ENCODE measurements around the gene PLCH2. TPM values are rescaled to one million over a fixed set of nuclear protein-coding genes. Genes with fewer than 3 reads are reported as not detected.

The PLCH2 gene
- total and polyA plus RNA-seq, 2 donors (not counting 3 experiments of a cell fraction or from before 2014, with no cell fraction given), result 0.19 to 0.31 TPM

DNA sequence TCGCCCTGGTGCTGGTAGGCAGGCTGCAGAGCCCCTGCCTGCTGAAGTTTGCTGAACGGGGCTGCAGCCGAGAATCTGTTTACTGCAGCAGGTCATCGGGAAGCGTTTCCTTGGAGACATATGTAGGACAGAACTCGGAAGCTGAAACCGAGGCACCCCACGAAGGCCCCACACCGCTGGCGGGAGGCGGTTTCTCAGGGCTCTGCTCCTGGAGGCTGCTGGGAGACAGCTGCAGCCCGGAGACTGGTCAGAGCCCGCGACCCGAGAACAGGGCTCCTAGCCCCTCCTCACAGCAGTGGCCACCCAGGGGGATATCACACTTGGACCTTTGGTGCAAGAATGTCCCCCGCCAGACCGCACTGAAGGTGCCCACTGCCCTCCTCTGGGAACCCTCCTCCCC is 12.7 kb upstream of the PLCH2 start:
- H4K20me1 ChIP-seq (replicated peaks; ENCODE audit: control insufficient read depth, extremely low read depth, insufficient read depth, low read length), result no peaks in the 10 kb centered on the region
- POLR2A ChIA-PET, result no interaction called here
- dilution Hi-C loops (cut with MboI; ENCODE audit: extremely low pct_ligation_motif_present, low sequenced_read_pairs), result no loop called here

More for the DNA sequence above, 12.7 kb upstream of the PLCH2 start:
- Histone ChIP-seq H3K4me1 (ENCODE audit: control insufficient read depth, extremely low read depth, insufficient read depth, low read length) (no peaks in the 10 kb centered on the region), H2AFZ (ENCODE audit: low read depth, low read length) (no peak overlapping the region), H3K27ac (ENCODE audit: insufficient read depth, low read depth, low read length) (no peak overlapping the region), H3K79me2 (ENCODE audit: control insufficient read depth, insufficient read depth, low read length) (no peaks in the 10 kb centered on the region), H3K4me2 (ENCODE audit: insufficient read depth, low read length) (no peak overlapping the region), H3K9me3 (replicated peaks; ENCODE audit: control insufficient read depth, insufficient read depth, low read length) (no peaks in the 10 kb centered on the region), H3K4me3 (replicated peaks in 1 of 3; ENCODE audit: insufficient read depth in 1 of 3, low read depth in 1 of 3, low read length in 3 of 3) (no peak overlapping the region), H3K9me1 (replicated peaks; ENCODE audit: control insufficient read depth, extremely low read depth, insufficient read depth, low read length) (no peaks in the 10 kb centered on the region), H3K27me3 (ENCODE audit: control insufficient read depth in 2 of 2, insufficient read depth in 2 of 2, low read length in 2 of 2) (no peaks in the 10 kb centered on the region), H3K9ac (replicated peaks; ENCODE audit: extremely low read depth, insufficient read depth, low read length) (no peak overlapping the region), H3K36me3 (ENCODE audit: control insufficient read depth in 2 of 2, extremely low read depth in 1 of 2, insufficient read depth in 2 of 2, low read length in 2 of 2) (no peaks in the 10 kb centered on the region)
- CTCF ChIA-PET, result no interaction called here
- TF ChIP-seq, protein P1, sequence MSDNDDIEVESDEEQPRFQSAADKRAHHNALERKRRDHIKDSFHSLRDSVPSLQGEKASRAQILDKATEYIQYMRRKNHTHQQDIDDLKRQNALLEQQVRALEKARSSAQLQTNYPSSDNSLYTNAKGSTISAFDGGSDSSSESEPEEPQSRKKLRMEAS (IDR thresholded peaks at IDR 0.05; ENCODE audit: insufficient read depth, insufficient read length), result no peak
- TF ChIP-seq FOS (IDR thresholded peaks at IDR 0.05; ENCODE audit: borderline replicate concordance, insufficient read depth, low read length) (no peak), GATA2 (IDR thresholded peaks at IDR 0.05; ENCODE audit: insufficient read depth, insufficient read length, low read depth, low read length) (no peak), POLR2AphosphoS5 (IDR thresholded peaks at IDR 0.05; ENCODE audit: insufficient read depth, low read depth, low read length) (no peak), JUN (IDR thresholded peaks at IDR 0.05; ENCODE audit: borderline replicate concordance, insufficient read depth, insufficient read length, low read depth) (no peak), EZH2 (IDR thresholded peaks at IDR 0.05; ENCODE audit: borderline replicate concordance, low read depth, low read length, severe bottlenecking) (no peak), POLR2A (IDR thresholded peaks at IDR 0.05; ENCODE audit: low read depth, low read length) (no peak), MYC (IDR thresholded peaks at IDR 0.05; ENCODE audit: low read depth, low read length) (no peak)
- TF ChIP-seq, protein P2, sequence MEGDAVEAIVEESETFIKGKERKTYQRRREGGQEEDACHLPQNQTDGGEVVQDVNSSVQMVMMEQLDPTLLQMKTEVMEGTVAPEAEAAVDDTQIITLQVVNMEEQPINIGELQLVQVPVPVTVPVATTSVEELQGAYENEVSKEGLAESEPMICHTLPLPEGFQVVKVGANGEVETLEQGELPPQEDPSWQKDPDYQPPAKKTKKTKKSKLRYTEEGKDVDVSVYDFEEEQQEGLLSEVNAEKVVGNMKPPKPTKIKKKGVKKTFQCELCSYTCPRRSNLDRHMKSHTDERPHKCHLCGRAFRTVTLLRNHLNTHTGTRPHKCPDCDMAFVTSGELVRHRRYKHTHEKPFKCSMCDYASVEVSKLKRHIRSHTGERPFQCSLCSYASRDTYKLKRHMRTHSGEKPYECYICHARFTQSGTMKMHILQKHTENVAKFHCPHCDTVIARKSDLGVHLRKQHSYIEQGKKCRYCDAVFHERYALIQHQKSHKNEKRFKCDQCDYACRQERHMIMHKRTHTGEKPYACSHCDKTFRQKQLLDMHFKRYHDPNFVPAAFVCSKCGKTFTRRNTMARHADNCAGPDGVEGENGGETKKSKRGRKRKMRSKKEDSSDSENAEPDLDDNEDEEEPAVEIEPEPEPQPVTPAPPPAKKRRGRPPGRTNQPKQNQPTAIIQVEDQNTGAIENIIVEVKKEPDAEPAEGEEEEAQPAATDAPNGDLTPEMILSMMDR (IDR thresholded peaks at IDR 0.05; ENCODE audit: extremely low read depth in 1 of 2, insufficient read depth in 1 of 2, low read depth in 1 of 2, low read length in 2 of 2), result no peak
- no peak for DNase-seq (ENCODE audit: low read depth, low spot score)
- FAIRE-seq, result no peak
- intact Hi-C loops (cut with micrococcal nuclease), result no loop called here
- BruUV-seq (replicated peaks), result no TSS peak

Data from endothelial cell of umbilical vein (primary cell).